LNCAP (cell line): ENCODE data around the gene FOXP2.

ENCODE experiments used
- CTCF ChIP-seq: fragments of 450-650 bp; IDR thresholded peaks from 2 replicates; pipeline ENCODE4 v1.5.1; 2017; ENCODE audit warnings: mild to moderate bottlenecking

FOXP2 gene

GRCh38 chr7:114460021-114460420 lies 45.4 kb downstream of the FOXP2 start:
- TF ChIP-seq CTCF: no peak

- no peak for TF ChIP-seq CTCF
Measured at GRCh38 chr7:114466917-114467316, 52.3 kb downstream of the FOXP2 start.

GRCh38 chr7:114468844-114469243 lies 54.2 kb downstream of the FOXP2 start:
- TF ChIP-seq CTCF: no peak

GRCh38 chr7:114472896-114473512 lies 58.4 kb downstream of the FOXP2 start:
- TF ChIP-seq CTCF: no peak

- no peak for TF ChIP-seq CTCF
Measured at GRCh38 chr7:114478384-114478783, 63.8 kb downstream of the FOXP2 start.

GRCh38 chr7:114481999-114482398 lies 67.4 kb downstream of the FOXP2 start:
- TF ChIP-seq CTCF: no peak

GRCh38 chr7:114484226-114484625 lies 69.6 kb downstream of the FOXP2 start:
- TF ChIP-seq CTCF: no peak

- TF ChIP-seq CTCF: no peak
Measured at GRCh38 chr7:114487174-114487573, 72.6 kb downstream of the FOXP2 start.
